HFFc6 (cell line): ENCODE results near the gene CYB561D1. TPM values are rescaled to one million over a fixed set of nuclear protein-coding genes. Genes with fewer than 3 reads are reported as not detected.

ENCODE experiments used
- DNase-seq: peaks from one replicate; pipeline ENCODE4 v3.0.0-alpha.2; 2018
- H3K27ac Mint-ChIP-seq: 2 replicates; pipeline ENCODE4 v1.8.0; 2020; ENCODE audit warnings: mild to moderate bottlenecking, mixed read lengths
- H3K27me3 Mint-ChIP-seq: 2 replicates; pipeline ENCODE4 v1.8.0; 2021; ENCODE audit warnings: mild to moderate bottlenecking, moderate library complexity, mixed read lengths; ENCODE audit not compliant: insufficient read depth
- H3K36me3 Mint-ChIP-seq: 2 replicates; pipeline ENCODE4 v1.8.0; 2021; ENCODE audit warnings: low read depth, mixed read lengths
- H3K4me1 Mint-ChIP-seq: 2 replicates; pipeline ENCODE4 v1.8.0; 2020; ENCODE audit warnings: low read depth, mixed read lengths
- H3K4me3 Mint-ChIP-seq: 2 replicates; pipeline ENCODE4 v1.8.0; 2020; ENCODE audit warnings: mild to moderate bottlenecking, moderate library complexity, mixed read lengths
- H3K9me3 Mint-ChIP-seq: 2 replicates; pipeline ENCODE4 v1.8.0; 2020; ENCODE audit warnings: mild to moderate bottlenecking, mixed read lengths
- CTCF ChIP-seq: fragments of 200-600 bp; sonication (generic); IDR thresholded peaks from 2 replicates; pipeline ENCODE4 v1.5.0; 2021; ENCODE audit warnings: antibody characterized with exemption, mild to moderate bottlenecking
- total RNA-seq, 6 experiments: library from RNA; stranded (reverse); fragmentation: NEBNext Ultra II Directional; extraction: Animal tissue kit (Norgen Biotek cat#: 25700); gene quantifications; 2 replicates in 1 of 6; 3 replicates in 5 of 6; pipeline ENCODE4 v1.2.3, GENCODE V29; 2021

CYB561D1 gene
- total RNA-seq, 6 experiments from 2014 or later = 7.2 to 10.3 (median 8.1) TPM

GRCh38 chr1:109501644-109502363 lies 7.9 kb downstream of the CYB561D1 start:
- Mint-ChIP-seq H3K9me3 (no peaks in the 10 kb centered on the region), H3K27me3 (peaks cover 4% of the 10 kb centered on the region), H3K4me1 (peaks cover 54% of the 10 kb centered on the region), H3K4me3 (peak overlapping the region; percentile 31; the same call in 1 of the 2 replicates), H3K36me3 (no peaks in the 10 kb centered on the region), H3K27ac (no peak overlapping the region)
- TF ChIP-seq CTCF = no peak
- DNase-seq = no peak

- no peak overlapping the region for H3K4me3 Mint-ChIP-seq
- no peak overlapping the region for H3K27ac Mint-ChIP-seq
- H3K4me1 Mint-ChIP-seq = peaks cover 54% of the 10 kb centered on the region
- no peak for TF ChIP-seq CTCF
- DNase-seq = no peak
- no peaks in the 10 kb centered on the region for H3K9me3 Mint-ChIP-seq
- H3K27me3 Mint-ChIP-seq = peaks cover 4% of the 10 kb centered on the region
- H3K36me3 Mint-ChIP-seq = no peaks in the 10 kb centered on the region
These were observed 8.5 kb downstream of the CYB561D1 start for GRCh38 chr1:109502364-109502851.

- H3K27me3 Mint-ChIP-seq = peaks cover 6% of the 10 kb centered on the region
- no peak overlapping the region for H3K27ac Mint-ChIP-seq
- H3K4me3 Mint-ChIP-seq = no peak overlapping the region
- TF ChIP-seq CTCF = no peak
- H3K36me3 Mint-ChIP-seq = no peaks in the 10 kb centered on the region
- no peaks in the 10 kb centered on the region for H3K9me3 Mint-ChIP-seq
- no peak for DNase-seq
- H3K4me1 Mint-ChIP-seq = peaks cover 61% of the 10 kb centered on the region
These were observed 10.0 kb downstream of the CYB561D1 start for GRCh38 chr1:109503935-109504334.

GRCh38 chr1:109504974-109505373 lies 11.1 kb downstream of the CYB561D1 start:
- H3K4me3 Mint-ChIP-seq = no peak overlapping the region
- H3K4me1 Mint-ChIP-seq = peaks cover 52% of the 10 kb centered on the region
- H3K27ac Mint-ChIP-seq = no peak overlapping the region
- H3K27me3 Mint-ChIP-seq = peaks cover 6% of the 10 kb centered on the region
- DNase-seq = no peak
- no peak for TF ChIP-seq CTCF
- H3K9me3 Mint-ChIP-seq = no peaks in the 10 kb centered on the region
- H3K36me3 Mint-ChIP-seq = no peaks in the 10 kb centered on the region

GRCh38 chr1:109508001-109508872 lies 14.3 kb downstream of the CYB561D1 start:
- Mint-ChIP-seq H3K36me3 (no peaks in the 10 kb centered on the region), H3K27ac (0 out of 2 replicates have a peak overlapping the region, but pooled peaks have one; percentile 51), H3K4me3 (peak overlapping the region; percentile 85), H3K9me3 (no peaks in the 10 kb centered on the region), H3K4me1 (peaks cover 28% of the 10 kb centered on the region; the same call in 1 of the 2 replicates), H3K27me3 (peaks cover 4% of the 10 kb centered on the region)
- no peak for TF ChIP-seq CTCF
- DNase-seq = no peak
